Measurements from ENCODE around the gene FOXE3.

The FOXE3 gene
- total RNA-seq: 0 reads per million in 4 experiments

DNA sequence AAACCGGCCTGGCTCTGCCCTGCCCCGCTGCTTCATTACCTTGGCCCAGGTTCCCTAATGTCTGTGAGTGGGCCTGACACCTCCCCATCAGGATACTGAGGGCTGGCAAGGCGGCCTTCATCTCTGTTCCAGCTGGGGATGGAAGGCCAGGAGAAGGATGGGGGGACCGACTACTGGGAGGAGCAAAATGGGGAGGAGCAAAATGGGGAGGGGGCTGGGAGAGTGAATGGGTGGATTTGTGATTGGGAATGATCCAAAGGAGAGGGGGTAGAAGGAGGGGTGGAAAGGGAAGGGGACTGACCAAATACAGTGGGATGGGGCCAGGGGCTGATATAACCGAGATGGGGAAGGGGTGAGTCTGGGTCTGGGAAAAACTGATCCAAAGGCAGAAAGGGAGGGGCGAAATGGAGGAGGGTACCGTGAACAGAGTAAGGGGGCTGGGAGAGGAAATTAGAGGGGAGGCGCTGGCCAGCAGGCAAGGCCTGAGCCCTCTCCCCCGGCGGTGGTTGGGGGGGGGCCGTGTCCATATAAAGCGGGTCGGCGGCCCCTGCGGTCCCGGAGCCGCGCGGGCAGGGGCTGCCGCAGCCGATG lies at the start of gene FOXE3:
Gene FOXE3, plus strand, starts transcription at position 558 of the 591 bp plus-strand sequence. Its CDS starts 31 bp downstream, at position 589.
- no peak for DNase-seq

DNA sequence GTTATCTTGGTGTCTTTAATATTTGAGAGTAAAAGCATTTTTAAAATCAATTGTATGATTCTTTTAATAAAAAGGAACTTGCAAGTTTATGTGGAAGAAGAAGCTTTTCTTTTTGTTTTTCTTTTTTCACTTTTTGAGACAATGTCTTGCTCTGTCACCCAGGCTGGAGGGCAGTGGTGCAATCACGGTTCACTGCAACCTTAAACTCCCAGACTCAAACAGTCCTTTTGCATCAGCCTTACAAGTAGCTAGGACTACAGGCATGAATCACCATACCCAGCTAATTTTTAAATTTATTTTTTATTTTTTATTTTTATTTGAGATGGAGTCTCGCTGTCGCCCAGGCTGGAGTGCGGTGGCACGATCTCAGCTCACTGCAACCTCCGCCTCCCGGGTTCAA lies 48.4 kb upstream of the FOXE3 start:
- DNase-seq: no peak

DNA sequence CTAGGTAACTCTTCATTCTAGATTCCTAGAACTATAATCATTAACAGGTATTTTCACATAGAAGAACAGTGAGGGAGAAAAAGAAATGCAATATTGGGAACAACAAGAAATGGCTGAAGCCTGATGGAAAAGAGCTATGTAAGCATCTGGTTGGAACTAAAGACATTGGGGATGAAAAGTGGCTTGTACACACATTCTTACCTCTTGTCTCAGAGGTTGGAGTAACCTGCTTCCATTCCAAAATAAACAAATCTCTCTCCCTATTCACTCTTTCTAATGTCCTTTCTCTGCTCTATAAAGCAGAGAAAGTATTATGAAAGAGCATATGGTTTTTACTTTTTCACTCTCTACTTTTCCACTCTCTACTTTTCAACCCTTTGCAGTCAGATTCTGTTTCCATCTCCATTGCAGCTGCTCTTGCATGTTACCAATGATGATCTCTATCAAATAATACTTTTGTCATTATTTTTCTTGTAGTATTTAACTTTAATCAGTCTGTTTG lies 45.0 kb upstream of the FOXE3 start:
- DNase-seq: no peak

DNA sequence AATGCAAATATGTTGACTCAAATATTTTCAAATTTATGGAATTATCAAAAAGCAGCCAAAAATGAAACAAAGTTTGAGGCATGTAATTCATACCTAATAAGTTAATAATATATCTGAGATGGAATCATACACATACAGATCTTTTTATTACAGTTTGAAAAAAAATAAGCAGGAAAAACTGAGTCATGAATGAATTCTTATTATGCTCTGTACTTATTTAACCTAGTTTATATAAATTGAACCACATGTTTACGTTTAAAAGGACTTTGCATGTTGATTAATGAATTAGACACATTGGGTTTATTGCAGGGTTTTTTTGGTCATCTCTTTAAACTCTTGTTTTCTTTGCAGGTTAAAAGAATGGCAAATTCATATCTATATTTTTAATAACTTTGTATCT lies 41.6 kb upstream of the FOXE3 start:
- no peak for DNase-seq

DNA sequence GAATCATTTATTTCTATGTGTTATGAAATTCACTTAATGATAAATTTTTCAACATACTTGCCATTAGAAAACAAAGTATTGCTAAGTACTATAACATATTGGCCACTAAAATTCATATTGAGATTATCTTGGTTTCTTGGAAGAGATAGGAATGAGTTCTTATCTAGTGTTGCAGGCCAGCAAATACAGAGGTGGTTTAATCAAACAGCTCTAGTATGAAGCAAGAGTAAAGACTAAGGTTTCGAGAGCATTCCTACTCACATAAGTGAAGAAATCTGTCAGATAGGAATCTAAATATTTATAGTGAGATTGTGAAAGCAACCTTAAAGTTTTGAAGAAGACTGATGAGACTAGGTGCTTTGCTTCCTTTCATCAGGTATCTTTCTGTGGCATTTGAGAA lies 37.9 kb upstream of the FOXE3 start:
- no peak for DNase-seq

DNA sequence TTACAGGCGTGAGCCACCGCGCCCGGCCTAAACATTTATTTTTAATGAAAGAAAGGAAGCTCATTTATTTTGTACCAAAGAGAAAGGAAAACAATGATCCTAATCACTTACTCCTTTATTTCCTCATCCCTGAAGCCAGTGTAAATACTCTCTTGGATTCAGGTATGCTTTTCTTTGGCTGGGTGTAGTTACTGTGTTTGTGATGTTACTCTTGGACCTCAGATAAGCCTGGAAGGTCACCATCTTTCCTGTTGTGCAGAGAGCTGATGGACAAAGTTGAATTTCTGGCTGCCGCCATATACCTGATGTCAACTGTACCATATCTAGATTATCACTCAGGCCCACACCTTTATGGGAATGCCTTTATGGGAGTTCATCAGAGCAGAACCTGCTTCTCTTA lies 35.4 kb upstream of the FOXE3 start:
- DNase-seq: no peak

DNA sequence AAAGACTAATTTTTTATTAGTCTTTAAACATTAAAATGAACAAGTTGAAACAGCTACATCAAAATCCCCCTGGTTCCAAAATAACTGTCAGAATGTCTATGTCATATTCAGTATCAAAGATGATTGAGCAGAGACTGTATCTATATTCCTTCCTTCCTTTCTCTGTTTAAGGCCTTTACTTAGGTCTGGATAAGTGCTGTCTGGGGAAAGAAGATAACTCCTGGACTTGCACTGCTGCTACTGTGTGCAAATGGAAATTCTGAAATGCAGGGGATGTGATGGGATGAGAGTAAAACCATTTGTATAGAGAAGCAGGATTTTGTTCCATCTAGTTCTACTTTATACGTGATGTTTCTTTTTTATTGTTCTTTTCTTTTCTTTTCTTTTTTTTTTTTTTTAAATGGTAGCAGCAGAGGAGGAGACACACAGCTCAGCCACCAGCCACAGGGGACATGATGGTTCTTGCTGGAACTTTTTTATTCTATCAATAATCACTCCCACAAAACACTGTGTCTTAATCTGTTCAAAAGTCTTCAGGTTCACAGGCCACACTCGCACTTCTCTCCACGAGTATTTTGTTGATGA lies 33.6 kb upstream of the FOXE3 start:
- DNase-seq: no peak

DNA sequence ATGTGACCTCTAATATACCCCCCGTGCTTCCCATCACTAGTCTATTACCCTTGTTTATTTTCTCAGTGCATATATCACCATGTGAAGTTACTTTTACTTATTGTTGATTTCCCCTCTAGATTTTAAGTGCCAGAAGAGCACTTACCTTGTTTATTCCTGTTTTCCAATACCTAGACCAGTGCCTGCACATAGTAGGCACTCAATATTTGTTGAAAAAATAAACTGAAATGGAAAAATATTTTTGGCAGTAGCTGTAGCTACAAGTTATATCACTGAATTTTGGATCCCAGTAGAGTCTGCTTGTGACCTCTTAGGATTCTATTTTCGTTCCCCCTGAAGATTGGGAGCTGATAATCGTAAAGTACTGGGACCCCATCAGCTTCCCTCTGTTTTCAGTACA lies 32.0 kb upstream of the FOXE3 start:
- DNase-seq: no peak

DNA sequence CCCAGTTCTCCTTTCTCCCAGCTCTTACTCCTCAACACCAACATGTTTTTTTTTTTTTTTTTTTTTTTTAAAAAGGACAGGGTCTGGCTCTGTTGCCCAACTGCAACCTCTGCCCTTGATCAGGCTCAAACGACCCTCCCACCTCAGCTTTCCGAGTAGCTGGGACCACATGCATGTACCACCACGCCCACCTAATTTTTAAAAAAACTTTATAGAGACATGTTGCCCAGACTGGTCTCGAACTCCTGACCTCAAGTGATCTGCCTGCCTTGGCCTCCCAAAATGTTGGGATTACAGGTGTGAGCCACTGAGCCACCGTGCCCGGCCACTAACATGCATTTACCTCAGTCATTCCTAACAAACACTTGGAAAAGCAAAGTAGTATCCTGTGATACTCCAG lies 31.1 kb upstream of the FOXE3 start:
- DNase-seq: no peak

DNA sequence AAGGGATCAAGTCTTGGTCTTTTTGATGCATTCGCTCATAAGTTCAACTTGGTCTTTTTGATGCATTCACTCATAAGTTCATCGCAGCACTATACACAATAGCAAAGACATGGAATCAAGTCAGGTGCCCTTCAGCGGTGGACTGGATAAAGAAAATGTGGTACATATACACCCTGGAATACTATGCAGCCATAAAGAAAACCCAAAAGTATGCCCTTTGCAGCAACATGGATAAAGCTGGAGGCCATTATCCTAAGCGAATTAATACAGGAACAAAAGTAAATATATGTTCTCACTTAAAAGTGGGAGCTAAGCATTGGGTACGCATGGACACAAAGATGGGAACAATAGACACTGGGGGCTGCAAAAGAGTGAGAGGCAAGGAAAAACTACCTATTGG lies 29.8 kb upstream of the FOXE3 start:
- DNase-seq: no peak

DNA sequence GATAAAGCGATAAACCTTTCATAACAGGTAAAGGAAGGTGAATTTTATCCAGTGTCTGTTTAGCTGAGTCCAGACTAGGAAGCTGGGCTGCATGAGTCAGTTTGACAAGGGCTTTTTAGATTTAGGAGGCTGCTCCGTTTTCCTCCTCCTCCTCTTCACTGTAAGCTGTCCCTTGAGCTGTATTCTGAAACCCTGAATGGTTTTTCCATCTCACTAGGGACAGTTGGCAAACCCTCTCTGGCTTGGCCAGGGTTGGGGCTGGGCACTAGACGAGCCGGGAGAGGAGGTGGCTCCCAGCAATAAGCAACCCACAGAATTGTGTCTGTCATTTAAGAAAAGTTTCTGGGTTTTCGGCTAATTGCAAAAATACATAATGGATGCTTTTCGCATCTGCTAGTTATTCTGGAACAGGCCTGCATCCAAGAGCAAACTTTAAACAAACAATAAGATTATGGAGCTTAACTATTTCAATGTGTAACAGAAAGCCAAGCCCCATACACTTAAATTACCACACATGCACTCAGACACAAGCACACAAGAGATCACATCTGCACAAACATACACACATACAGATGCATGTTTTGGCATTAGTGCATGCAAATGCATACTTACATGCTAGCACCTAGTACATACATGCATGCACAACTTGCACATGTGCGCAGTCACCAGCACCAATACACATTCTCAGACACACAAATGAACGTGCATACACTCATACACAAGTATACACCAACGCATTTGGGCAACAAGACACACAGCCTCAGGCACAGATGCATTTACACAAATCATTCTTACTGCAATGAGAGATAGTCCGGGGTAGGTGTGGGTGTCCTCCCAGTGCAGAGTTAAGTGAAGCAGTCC lies 27.8 kb upstream of the FOXE3 start:
- no peak for DNase-seq

DNA sequence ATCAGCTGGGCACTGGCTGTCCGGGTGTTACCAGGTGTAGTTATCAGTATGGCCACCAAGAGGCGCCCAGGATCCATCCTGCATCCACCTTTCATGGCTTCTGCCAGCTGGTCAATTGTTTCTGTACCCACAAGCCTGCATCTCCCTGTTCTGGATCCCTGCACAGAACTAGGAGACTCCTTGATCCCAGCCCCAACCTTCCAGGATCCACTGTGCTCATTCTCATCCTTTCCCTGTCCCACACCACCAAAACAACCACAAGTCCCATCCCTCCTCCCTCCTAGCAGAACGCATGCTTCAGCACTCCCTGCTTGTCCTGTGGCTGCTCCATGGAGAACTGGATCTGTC lies 27.2 kb upstream of the FOXE3 start:
- DNase-seq: no peak

DNA sequence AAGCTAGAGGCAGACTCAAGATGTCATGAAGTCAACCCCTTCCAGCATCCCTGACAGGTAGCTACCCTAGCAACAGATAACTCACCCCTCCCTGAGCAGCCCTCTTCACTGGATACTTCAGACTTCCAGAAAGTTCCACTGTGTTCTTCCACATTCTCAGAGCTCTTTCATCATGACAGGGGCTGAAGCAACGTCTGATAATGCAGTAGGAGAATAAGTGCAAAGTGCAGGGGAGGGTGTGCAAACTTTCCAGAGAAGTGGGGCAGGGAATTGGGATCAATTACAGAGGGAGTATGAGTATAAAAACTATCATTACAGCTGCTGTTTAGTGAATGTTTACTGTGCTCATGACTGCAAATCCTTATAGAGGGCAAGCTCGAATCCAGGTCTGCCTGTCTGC lies 26.4 kb upstream of the FOXE3 start:
- DNase-seq: no peak

DNA sequence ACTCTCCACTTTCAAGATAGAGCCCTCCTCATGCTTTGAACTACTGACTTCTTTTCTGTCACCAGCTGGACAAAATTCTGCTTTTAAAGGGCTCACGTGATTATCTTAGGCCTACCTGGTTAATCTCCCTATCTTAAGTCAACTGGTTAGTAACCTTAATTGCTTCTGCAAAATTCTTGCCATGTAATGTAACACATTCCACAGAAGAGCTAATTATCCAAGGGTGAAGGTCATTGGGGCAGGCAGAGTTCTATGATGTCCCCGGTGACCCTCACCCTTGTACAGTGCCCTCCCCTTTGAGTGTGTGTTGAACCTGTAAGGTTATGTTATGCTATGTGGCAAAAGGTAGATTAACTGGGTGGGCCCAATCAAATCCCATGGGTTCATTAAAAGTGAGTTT lies 25.2 kb upstream of the FOXE3 start:
- DNase-seq: no peak

DNA sequence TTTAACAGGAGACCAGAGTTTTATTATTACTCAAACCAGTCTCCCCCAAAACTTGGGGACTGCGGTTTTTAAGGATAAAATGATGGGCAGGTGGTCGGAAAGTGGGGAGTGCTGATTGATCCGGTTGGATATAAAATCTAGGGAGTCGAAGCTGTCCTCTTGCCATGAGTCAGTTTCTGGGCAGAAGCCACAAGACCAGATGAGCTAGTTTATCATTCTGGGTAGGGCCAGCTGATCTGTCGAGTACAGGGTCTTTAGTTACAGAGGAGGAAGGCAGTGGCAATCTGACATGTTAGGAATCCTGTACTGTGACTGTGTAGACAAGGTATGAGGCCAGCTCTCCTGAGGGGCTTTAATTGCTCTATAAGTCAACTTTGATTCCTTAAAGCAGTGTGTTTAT lies 22.9 kb upstream of the FOXE3 start:
- no peak for DNase-seq

DNA sequence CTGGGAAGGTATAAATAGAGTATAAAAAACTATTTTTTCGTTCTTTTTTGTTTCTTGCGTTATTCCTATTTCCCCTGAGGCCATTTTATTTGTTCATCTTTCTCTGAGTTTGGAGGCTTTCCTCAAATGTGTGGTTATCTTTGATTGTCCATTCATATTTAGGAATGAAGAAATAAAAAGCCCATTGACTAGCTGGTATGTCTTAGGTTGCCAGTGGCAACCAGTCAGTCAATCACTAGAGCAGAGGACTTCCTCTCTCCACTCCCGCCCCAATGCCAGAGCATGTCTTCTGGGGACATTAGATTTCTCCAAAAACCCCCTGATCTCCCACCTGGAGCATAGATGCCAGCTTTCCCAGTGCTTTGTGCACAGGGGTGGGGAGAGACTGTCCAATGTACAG lies 20.7 kb upstream of the FOXE3 start:
- DNase-seq: no peak

DNA sequence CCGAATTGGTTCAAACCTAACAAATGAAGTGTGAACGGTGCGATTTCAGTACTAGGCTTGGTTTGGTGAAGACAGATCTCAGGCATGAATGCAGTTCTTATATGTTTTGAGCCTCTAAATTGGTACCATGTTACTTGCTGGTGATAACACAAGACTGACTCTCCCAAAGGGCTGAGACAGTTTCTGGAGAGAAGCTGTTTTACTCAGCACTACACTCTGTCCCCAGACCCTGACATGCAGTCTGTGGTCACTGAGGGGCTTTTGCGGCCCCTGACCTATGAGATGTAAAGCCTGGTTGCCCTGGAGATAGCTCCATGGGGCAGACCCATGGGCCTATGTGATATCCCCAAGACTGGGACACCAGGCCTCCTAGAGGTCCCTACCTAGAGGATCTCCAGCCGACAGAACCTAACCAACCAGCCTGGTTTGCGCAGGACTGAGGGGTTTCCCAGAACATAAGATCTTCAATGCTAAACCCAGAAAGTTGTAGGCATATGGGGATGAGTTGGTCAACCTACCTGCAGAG lies 19.4 kb upstream of the FOXE3 start:
- no peak for DNase-seq

DNA sequence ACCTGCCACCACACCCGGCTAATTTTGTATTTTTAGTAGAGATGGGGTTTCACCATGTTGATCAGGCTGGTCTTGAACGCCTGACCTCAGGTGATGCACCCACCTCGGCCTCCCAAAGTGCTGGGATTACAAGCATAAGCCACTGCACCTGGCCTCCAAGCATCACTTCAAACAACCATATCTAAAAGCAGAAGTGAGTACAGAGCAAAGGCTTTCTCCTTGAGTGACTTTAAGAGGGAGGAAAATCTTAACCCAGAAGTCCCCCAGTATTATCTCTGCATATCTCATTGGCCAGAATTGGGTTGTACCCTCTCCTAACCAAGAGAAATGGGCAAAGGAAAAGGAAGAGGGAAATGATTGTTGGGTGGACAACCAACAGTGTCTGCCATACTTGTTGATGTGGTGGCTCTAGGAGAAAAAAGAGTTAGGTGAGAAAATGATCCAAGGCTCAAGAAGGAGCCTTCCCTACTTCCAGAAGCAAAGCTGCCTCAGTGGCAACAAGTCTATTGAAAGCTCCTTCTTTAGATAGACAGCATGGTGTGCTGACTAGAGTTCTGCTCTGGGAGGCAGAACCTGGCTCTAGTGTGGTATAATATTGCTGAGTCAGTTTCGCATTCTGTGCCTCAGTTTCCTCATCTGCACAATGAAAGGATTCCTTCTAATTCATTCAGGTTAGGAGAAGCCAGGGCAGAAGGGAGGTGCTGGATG lies 16.8 kb upstream of the FOXE3 start:
- no peak for DNase-seq

DNA sequence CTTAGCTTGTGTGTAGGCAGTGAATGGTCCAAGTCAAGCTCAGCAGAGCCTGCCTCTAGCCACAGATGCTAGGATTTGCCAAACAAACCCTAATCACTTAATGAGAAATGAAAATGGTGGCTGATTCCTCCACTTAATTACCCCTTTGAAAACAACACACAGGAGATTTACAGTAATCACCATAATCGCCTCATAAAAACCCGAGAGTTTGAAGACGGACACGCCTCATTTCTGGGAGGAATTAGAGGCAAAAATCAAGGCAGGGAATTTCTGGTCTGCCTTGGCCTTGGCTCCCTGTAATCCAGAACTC lies 16.3 kb upstream of the FOXE3 start:
- no peak for DNase-seq

DNA sequence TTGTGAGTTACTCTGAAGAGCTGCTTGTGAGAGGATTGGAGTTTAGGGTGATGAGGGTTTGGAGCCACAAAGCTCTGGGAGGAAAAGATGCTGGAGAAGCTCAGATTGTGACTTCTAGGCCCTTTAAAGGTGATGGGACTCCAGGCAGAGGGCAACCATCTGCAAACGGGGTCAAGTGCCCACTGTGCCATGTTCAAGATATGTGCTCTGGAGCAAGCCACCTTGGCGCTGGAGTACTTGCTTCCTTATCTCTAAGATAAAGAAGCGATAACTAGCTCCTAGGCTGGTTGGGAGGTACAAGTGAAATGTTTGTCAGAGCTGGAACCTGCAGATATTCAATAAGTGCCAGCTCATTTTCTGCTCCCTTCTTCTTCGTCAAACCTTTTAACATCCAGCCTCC lies 14.3 kb upstream of the FOXE3 start:
- DNase-seq: no peak

DNA sequence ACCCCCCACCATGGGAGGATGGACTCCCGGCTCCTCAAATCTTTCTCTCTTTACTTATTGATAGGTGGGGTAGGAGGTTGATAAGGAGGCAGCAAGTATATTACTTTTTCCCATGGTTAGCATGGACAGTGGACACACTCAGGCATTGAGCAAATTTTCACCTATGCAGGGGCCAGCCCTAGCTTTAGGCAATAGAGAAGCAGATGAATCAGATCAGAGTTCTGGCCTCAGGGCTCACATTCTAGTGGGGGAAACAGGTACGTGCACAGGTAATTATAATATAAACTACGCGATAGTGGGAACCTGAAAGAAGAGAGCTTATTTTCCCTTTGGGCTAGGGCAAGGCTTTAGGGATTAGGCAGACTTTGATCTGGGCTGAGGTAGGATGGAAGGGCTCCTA lies 13.5 kb upstream of the FOXE3 start:
- DNase-seq: no peak

DNA sequence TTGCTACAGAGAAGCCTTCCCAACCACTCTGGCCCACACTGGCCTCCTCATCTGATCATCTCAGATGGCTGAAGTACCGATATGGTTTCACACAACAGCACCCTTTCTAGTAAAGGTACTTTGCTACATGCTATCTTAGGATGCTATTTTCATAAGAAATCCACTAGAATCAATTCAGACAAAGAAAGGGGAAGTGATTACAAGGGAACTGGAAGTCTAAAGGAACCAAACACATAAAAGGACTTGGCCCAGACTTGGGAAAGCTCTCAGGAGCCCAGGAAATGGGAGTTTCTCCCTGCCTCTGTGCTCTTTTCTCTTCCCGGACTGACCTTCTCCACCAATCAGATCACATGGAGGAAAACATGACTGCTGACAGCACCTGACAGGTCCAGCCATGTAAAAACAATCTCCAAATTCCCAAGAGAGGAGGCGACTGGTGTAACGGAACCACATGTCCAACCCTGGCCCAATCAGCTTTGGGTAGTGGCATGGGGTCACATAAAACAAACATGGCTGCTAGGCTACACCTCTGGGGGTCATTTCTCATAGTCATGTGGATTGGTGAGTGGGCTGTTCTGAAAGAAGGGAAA lies 12.7 kb upstream of the FOXE3 start:
- no peak for DNase-seq

DNA sequence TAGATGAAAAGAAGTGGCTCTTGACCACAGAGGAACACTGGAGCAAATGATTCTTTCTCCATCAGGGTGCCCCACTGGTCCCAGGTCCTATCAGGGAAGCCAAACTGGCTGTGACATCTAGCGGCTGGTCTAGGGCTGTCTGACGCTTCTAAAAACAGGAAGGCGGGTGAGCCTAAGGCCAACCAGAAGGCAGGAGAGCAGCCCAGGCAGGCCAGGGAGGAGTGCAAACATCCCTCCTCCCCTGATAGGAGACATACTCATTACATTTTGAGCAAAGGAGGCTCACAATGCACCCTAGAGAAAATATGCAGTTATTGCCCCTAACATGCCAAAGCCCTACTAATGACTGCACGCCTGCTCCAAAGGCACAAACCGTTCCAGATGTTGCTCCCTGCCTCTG lies 10.4 kb upstream of the FOXE3 start:
- DNase-seq: no peak

All from effector CD8-positive, alpha-beta T cell (primary cell).